Endometrial microvascular endothelial cells (primary cell): ENCODE measurements around the gene RPL31. TPM values are rescaled to one million over a fixed set of nuclear protein-coding genes. Genes with fewer than 3 reads are reported as not detected.

Experiments used
- in situ Hi-C: cut with HindIII; loops from 2 replicates; pipeline ENCODE4 v1.10.0; 2017; ENCODE audit warnings: low sequenced_read_pairs, low pct_unique_long_range_greater_than_20kb; ENCODE audit errors: inconsistent ontology term
- total RNA-seq: library from RNA; depleted of rRNA; stranded (reverse); fragments of >200 nt; gene quantifications from one replicate; pipeline ENCODE4 v1.2.3, GENCODE V29; 2015; ENCODE audit errors: inconsistent ontology term

The RPL31 gene
- total RNA-seq, 1 donor from 2014 or later, result 533 TPM

GRCh38 chr2:100972452-100972851 lies 29.6 kb upstream of the RPL31 start:
- in situ Hi-C loops, result no loop called here

- in situ Hi-C loops, result no loop called here
These were observed 27.2 kb upstream of the RPL31 start for GRCh38 chr2:100974712-100975520.

- in situ Hi-C loops, result no loop called here
These were observed 26.6 kb upstream of the RPL31 start for GRCh38 chr2:100975521-100975785.

GRCh38 chr2:100976061-100976460 lies 26.0 kb upstream of the RPL31 start:
- in situ Hi-C loops, result no loop called here

GRCh38 chr2:100976645-100977391 lies 25.3 kb upstream of the RPL31 start:
- in situ Hi-C loops, result no loop called here

- in situ Hi-C loops, result no loop called here
These were observed 24.6 kb upstream of the RPL31 start for GRCh38 chr2:100977511-100977910.

- in situ Hi-C loops, result no loop called here
These were observed 23.4 kb upstream of the RPL31 start for GRCh38 chr2:100978582-100979191.

GRCh38 chr2:100980046-100980445 lies 22.0 kb upstream of the RPL31 start:
- in situ Hi-C loops, result no loop called here

- in situ Hi-C loops, result no loop called here
These were observed 21.1 kb upstream of the RPL31 start for GRCh38 chr2:100981011-100981410.

- in situ Hi-C loops, result no loop called here
These were observed 19.6 kb upstream of the RPL31 start for GRCh38 chr2:100982431-100982861.

GRCh38 chr2:100983201-100983600 lies 18.9 kb upstream of the RPL31 start:
- in situ Hi-C loops, result no loop called here

- in situ Hi-C loops, result no loop called here
These were observed 18.3 kb upstream of the RPL31 start for GRCh38 chr2:100983684-100984310.

- in situ Hi-C loops, result no loop called here
These were observed 17.2 kb upstream of the RPL31 start for GRCh38 chr2:100984892-100985307.

GRCh38 chr2:100986157-100986556 lies 15.9 kb upstream of the RPL31 start:
- in situ Hi-C loops, result no loop called here

GRCh38 chr2:100987536-100987935 lies 14.6 kb upstream of the RPL31 start:
- in situ Hi-C loops, result no loop called here

- in situ Hi-C loops, result no loop called here
These were observed 14.1 kb upstream of the RPL31 start for GRCh38 chr2:100987974-100988373.

- in situ Hi-C loops, result no loop called here
These were observed 13.3 kb upstream of the RPL31 start for GRCh38 chr2:100988630-100989417.

GRCh38 chr2:100989666-100990065 lies 12.4 kb upstream of the RPL31 start:
- in situ Hi-C loops, result no loop called here

GRCh38 chr2:100990166-100990565 lies 11.9 kb upstream of the RPL31 start:
- in situ Hi-C loops, result no loop called here
